Skin of body (tissue), 2 donors: ENCODE data around the gene CREG1. TPM values are rescaled to one million over a fixed set of nuclear protein-coding genes. Genes with fewer than 3 reads are reported as not detected.

Experiments used
- DNase-seq: peaks from one replicate; lab custom pipeline; 2025; lab: John Stamatoyannopoulos, UW
- total RNA-seq: library from RNA; depleted of rRNA; stranded (reverse); fragments of >200 nt; gene quantifications from one replicate; pipeline ENCODE4 v1.2.3, GENCODE V29; 2014

Gene CREG1
- total RNA-seq, 1 donor from 2014 or later = 76.8 TPM

GRCh38 chr1:167509587-167509986, 44.0 kb downstream of the CREG1 start:
- DNase-seq = no peak

DNA sequence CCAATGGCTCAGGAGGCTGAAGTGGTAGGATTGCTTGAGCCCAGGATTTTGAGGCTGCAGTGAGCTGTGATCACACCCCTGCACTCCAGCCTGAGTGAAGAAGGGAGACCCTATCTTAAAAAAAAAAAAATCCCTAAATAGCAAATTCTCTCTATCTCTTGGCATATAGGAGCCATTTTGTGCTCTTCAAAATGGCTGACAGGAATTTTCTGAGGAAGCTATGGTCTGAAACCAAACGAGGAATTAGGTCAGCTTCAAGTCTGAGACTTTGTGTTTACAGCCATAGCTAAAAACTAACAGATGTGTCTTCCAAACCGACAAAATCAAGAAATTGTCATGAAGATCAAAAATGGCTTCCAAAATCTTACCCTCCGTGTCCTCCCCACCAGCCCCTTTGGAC, 45.8 kb downstream of the CREG1 start:
- DNase-seq = no peak

GRCh38 chr1:167504467-167504827, 49.1 kb downstream of the CREG1 start:
- DNase-seq = no peak

DNA sequence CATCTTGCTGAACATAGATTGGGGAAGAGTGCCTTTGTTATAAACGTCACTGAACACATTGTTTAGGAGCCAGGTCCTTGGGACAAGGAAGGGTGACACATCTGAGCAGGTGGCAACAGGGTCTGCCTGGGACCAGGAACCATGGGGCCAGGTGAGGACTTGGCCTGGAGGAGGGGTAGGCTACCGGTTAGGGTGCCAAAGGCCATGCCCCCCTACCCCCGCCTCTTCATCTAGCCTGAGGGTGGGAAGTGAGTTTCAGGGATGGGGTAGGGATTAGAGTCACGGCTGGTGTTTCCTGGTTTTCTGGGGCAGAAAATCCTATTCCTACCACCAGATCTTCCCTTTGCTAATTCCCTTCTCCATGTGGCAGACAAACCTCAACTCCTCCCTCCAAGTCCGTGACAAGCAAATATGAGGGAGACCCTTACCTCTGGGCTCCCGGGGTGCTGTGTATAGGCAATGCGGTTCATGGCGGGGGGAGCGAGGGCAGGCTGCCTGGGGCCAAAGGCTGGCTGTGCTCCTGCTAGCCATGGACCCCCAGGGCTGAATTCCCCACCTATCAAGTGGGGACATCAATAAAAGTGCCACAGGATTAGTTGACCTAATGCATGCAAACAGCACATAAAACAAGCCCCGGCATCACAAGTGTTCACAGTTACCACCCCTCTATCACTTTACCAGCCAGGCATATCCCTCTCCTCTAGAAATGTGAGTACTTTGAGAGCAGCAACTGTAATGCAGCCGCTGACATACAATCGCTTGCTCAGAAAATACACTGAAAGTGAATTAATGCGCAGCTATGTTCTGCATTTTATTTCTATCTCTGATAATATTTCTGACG, 49.7 kb downstream of the CREG1 start:
- no peak for DNase-seq

- no peak for DNase-seq
These were observed 50.7 kb downstream of the CREG1 start for GRCh38 chr1:167502719-167503462.

- no peak for DNase-seq
These were observed 51.4 kb downstream of the CREG1 start for GRCh38 chr1:167502192-167502551.

- no peak for DNase-seq
These were observed 51.9 kb downstream of the CREG1 start for GRCh38 chr1:167501515-167502191.

GRCh38 chr1:167500283-167500860, 53.2 kb downstream of the CREG1 start:
- no peak for DNase-seq

- DNase-seq = no peak
These were observed 53.9 kb downstream of the CREG1 start for GRCh38 chr1:167499664-167500101.

DNA sequence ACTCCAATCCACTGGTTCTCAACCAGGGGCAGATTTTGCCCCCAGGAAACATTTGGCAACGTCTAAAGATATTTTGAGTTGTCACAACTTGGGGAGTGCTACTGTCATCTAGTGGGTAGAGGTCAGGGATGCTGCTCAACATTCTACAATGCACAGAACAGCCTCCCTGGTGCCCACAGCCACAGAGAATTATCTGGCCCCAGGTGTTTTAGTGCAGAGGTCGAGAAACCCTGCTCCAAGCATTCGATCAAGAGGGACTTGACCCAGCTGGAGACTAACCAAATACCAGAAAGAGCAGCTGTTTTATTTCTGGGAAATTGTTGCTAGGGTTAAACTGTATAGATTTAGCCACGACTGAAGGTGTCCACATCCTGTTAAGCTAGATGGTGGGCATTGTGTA, 54.5 kb downstream of the CREG1 start:
- no peak for DNase-seq

DNA sequence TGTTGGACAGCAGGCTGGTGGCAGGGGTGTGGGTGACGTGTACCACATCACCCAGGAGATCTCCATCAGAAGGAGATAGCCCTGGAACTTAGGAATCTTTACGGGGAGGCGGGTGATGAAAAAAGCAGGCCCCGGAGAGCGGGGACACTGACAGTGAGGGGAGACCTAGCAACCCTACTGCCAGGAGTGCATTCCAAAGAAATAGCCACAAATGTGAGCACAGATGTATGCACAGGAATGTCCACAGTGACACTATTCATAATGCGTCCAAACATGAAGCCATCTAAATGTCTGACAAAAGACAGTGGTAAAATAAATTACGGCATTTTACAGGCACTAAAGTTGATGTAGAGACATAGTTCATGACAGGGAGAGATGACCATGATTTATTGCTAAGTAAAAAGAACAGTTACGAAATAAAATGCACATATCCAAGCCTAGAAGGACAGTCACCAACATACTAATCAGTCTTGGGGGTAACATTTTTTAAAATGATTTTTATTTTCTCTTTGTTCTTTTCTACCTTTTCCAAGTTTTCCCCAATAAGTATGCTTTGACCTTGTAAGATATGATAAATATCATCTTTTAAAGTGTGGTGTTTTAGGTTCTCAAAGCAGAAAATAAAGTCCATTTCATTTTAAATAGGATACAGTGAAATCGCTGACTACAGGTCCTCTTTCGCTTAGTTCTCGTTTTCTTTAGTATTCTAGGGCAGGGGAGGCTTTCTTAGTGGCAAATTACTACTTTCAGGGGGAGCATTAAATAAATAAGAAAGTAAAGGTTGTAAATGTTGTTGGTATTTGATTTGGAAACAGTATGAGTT, 56.6 kb downstream of the CREG1 start:
- DNase-seq = no peak

DNA sequence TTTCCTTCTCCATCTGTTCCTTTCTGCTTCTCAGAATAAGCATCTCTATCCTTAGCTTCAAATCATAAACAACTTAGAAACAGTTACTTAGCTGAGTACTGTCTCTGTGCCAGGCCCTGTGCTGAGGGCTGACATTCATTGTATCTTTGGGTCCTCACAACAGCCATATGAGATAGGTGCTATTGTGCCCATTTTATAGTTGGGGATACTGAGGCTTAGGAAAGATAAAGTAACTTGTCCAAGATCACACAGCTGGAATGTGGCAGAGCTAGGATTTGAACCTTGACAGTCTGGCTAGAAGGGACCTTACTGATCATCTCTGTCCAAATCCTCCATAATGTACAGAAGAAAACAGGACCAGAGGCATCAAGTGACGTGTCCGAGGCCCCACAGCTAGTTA, 60.2 kb downstream of the CREG1 start:
- no peak for DNase-seq

GRCh38 chr1:167492481-167492910, 61.1 kb downstream of the CREG1 start:
- no peak for DNase-seq

- no peak for DNase-seq
These were observed 61.7 kb downstream of the CREG1 start for GRCh38 chr1:167491586-167492461.

Other genes starting within 250 kb of the CREG1 start
- 1.2 TPM for gene CD247, start 35.2 kb downstream of the CREG1 start, total RNA-seq
- 13.0 TPM for gene RCSD1, start 76.5 kb upstream of the CREG1 start, total RNA-seq
- gene MPZL1, start 168.2 kb upstream of the CREG1 start, total RNA-seq = 66.9 TPM